Choroid plexus epithelial cell (primary cell): ENCODE results near the gene TMTC2.

Experiments
- DNase-seq: peaks from one replicate; pipeline ENCODE4 v3.0.0-alpha.2; 2010; ENCODE audit warnings: low read depth
- H3K4me3 ChIP-seq: 2 replicates; pipeline ENCODE4 v1.5.1; 2011; ENCODE audit warnings: low read depth, mild to moderate bottlenecking, control low read depth, low read length, moderate library complexity
- TF ChIP-seq, protein P1 (sequence below): conservative IDR thresholded peaks from 2 replicates; pipeline ENCODE4 v1.5.1; 2011; ENCODE audit warnings: low read depth, mild to moderate bottlenecking, control low read depth, inconsistent platforms, low read length, moderate library complexity

Gene TMTC2

GRCh38 chr12:82781309-82781997 is 94.7 kb downstream of the TMTC2 start:
- TF ChIP-seq, protein P1, sequence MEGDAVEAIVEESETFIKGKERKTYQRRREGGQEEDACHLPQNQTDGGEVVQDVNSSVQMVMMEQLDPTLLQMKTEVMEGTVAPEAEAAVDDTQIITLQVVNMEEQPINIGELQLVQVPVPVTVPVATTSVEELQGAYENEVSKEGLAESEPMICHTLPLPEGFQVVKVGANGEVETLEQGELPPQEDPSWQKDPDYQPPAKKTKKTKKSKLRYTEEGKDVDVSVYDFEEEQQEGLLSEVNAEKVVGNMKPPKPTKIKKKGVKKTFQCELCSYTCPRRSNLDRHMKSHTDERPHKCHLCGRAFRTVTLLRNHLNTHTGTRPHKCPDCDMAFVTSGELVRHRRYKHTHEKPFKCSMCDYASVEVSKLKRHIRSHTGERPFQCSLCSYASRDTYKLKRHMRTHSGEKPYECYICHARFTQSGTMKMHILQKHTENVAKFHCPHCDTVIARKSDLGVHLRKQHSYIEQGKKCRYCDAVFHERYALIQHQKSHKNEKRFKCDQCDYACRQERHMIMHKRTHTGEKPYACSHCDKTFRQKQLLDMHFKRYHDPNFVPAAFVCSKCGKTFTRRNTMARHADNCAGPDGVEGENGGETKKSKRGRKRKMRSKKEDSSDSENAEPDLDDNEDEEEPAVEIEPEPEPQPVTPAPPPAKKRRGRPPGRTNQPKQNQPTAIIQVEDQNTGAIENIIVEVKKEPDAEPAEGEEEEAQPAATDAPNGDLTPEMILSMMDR = no peak
- DNase-seq = no peak
- H3K4me3 ChIP-seq = no peak overlapping the region

DNA sequence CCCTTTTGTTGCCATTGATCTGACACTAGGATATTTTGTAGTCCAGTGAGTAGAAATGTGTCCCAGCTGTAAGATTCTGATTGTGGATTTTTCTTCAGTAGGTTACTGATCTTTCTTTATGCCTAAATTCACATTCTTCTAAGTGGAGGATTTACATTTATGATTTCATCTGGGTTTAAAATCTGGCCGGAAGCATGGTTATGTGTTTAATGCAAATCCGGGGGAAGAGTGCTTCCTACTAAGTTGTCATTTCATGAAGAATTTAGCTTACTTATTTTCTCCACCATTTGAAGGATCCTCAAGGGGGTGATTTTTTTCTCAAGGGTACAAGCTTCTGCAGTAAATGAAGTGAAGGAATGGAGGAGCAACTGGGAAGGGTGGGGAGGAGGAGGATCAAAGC is 96.7 kb downstream of the TMTC2 start:
- H3K4me3 ChIP-seq = no peak overlapping the region
- TF ChIP-seq, protein P1 = no peak
- DNase-seq = no peak

GRCh38 chr12:82787016-82787415 is 100.3 kb downstream of the TMTC2 start:
- DNase-seq = no peak
- TF ChIP-seq, protein P1 = no peak
- H3K4me3 ChIP-seq = no peak overlapping the region

- no peak overlapping the region for H3K4me3 ChIP-seq
- no peak for DNase-seq
- TF ChIP-seq, protein P1 = no peak
These were observed 101.9 kb downstream of the TMTC2 start for GRCh38 chr12:82788594-82788993.

GRCh38 chr12:82789674-82790073 is 103.0 kb downstream of the TMTC2 start:
- TF ChIP-seq, protein P1 = no peak
- no peak for DNase-seq
- H3K4me3 ChIP-seq = no peak overlapping the region

- TF ChIP-seq, protein P1 = no peak
These were observed 107.1 kb downstream of the TMTC2 start for GRCh38 chr12:82793751-82794281.

GRCh38 chr12:82797480-82797879 is 110.8 kb downstream of the TMTC2 start:
- DNase-seq = no peak
- no peak overlapping the region for H3K4me3 ChIP-seq
- TF ChIP-seq, protein P1 = no peak

More at GRCh38 chr12:82793751-82794281, 107.1 kb downstream of the TMTC2 start:
- H3K4me3 ChIP-seq = no peak overlapping the region
- no peak for DNase-seq
